Activated T-helper 1 cell treated with anti-CD3 and anti-CD28 coated beads, Interleukin-12 subunit alpha, Interleukin-12 subunit beta, Interleukin-2, Interleukin-4 antibody, amounts not matched to agents 30 ng/mL and 10 ng/mL and 1 ng/mL, durations not matched to agents 14 hours and 24 hours and 36 hours (primary cell): ENCODE results near the gene OSR1. TPM values are rescaled to one million over a fixed set of nuclear protein-coding genes. Genes with fewer than 3 reads are reported as not detected.

Experiments used
- DNase-seq: peaks from one replicate; pipeline ENCODE4 v3.0.0; 2021; ENCODE audit warnings: low spot score
- H3K27ac Mint-ChIP-seq: one replicate; pipeline ENCODE4 v1.8.0; 2021; ENCODE audit warnings: mild to moderate bottlenecking, mixed read lengths
- H3K27me3 Mint-ChIP-seq: one replicate; pipeline ENCODE4 v1.8.0; 2022; ENCODE audit warnings: mild to moderate bottlenecking, moderate library complexity, mixed read lengths; ENCODE audit not compliant: insufficient read depth
- H3K36me3 Mint-ChIP-seq: one replicate; pipeline ENCODE4 v1.8.0; 2021; ENCODE audit warnings: low read depth, mixed read lengths
- H3K4me1 Mint-ChIP-seq: one replicate; pipeline ENCODE4 v1.8.0; 2021; ENCODE audit warnings: low read depth, mixed read lengths
- H3K4me3 Mint-ChIP-seq: one replicate; pipeline ENCODE4 v1.8.0; 2021; ENCODE audit warnings: mild to moderate bottlenecking, moderate library complexity, mixed read lengths
- H3K9me3 Mint-ChIP-seq: one replicate; pipeline ENCODE4 v1.8.0; 2021; ENCODE audit warnings: mixed read lengths
- intact Hi-C: fragments of 100-400 bp; cut with micrococcal nuclease; formaldehyde crosslinking; loops from one replicate; pipeline ENCODE4 v1.15.1; 2024
- total RNA-seq: library from RNA; stranded (reverse); gene quantifications from 2 replicates; pipeline ENCODE4 v1.2.3, GENCODE V29; 2022

Gene OSR1
- total RNA-seq, 1 donor from 2014 or later, result not detected

GRCh38 chr2:19347619-19348562 lies 10.5 kb downstream of the OSR1 start:
- intact Hi-C loops, result loop anchor here (1.0 to 5.0 kb wide), 11 partner anchors 14 to 1596 kb away; partner anchors contain the start of genes GEN1, HS1BP3, LAPTM4A and PUM2
- DNase-seq, result peak; percentile 98
- H3K27ac Mint-ChIP-seq, result peak overlapping the region; percentile 96
- H3K4me3 Mint-ChIP-seq, result peak overlapping the region; percentile 95
- peaks cover 36% of the 10 kb centered on the region for H3K27me3 Mint-ChIP-seq
- H3K9me3 Mint-ChIP-seq, result no peaks in the 10 kb centered on the region
- peaks cover 7% of the 10 kb centered on the region for H3K36me3 Mint-ChIP-seq
- peaks cover 24% of the 10 kb centered on the region for H3K4me1 Mint-ChIP-seq

DNA sequence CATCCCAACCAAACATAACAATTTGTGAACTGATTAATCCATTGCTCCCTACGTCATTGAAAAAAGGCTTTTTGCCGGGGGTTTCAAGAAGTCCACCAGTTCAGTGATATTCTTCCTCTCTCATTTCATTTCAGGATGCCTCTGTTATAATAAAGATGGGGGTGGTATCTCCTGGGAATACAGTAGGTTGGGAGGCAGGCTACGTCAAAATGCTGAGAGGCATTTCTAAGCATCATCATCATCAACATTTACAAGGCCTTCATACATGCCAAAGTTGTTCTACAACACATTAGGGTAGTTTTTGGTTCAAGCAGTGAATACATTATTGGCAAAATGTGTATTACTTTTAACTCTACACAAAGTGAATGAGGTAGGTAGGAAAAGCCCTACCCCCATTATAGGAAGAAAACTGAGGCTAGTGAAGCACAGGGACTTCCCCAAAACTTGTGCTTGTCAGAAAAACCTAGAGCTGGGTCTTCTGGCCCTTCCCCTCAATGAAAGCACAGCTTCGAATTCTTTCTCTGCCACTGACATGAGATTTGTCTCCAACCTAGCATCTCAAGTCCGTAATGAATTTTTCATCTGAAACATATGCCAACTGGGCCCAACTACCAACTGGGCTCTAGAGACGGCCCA lies 11.3 kb downstream of the OSR1 start:
- intact Hi-C loops, result loop anchor here (5.0 kb wide), 4 partner anchors 645 to 1595 kb away; partner anchors contain the start of genes GEN1, PUM2, SMC6 and WDR35
- Mint-ChIP-seq H3K9me3 (no peaks in the 10 kb centered on the region), H3K4me1 (peaks cover 24% of the 10 kb centered on the region), H3K27me3 (peaks cover 32% of the 10 kb centered on the region), H3K4me3 (peak overlapping the region; percentile 95), H3K36me3 (peaks cover 5% of the 10 kb centered on the region), H3K27ac (peak overlapping the region; percentile 96)
- no peak for DNase-seq

DNA sequence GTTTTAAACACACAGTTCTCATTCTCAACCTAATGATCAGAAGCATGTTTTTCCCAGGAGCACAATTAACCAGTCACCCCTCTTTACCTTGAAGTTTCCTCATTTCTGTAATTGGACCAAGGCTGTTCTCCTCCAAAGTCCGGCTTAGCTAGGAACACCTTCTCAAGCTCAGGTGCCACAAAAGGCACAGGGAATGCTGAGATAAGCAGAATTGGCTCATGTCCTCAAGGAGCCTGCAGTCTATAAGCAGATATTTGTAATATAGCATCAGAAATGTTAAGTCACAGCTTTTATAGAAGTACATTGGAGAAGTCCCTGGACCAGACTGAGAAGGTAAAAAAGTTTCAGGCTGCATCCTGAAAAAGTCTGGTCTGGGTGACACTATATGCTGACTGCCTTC lies 20.7 kb downstream of the OSR1 start:
- no peaks in the 10 kb centered on the region for H3K4me1 Mint-ChIP-seq
- H3K4me3 Mint-ChIP-seq, result no peak overlapping the region
- intact Hi-C loops, result no loop called here
- H3K27me3 Mint-ChIP-seq, result no peaks in the 10 kb centered on the region
- DNase-seq, result no peak
- H3K9me3 Mint-ChIP-seq, result no peaks in the 10 kb centered on the region
- H3K27ac Mint-ChIP-seq, result no peak overlapping the region
- H3K36me3 Mint-ChIP-seq, result no peaks in the 10 kb centered on the region

DNA sequence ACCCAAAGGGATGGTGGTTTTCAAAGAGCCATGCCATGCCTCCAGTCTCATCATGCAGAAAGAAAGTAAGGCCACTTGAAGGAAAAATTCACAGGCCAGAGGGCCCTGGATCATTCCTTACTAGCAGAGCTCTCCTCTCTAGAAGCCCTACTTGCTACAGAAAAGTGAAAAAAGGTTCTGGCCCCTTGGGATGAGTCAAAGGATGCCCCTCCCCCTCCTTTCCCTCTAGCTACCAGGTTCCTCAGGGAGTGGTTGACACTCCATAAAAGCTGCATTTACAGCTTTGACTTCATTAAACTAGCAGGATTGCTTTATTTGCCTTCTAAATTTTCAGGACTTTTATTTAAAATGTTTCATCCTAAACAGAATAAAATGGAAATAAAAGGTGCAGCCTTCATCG lies 21.2 kb downstream of the OSR1 start:
- H3K4me3 Mint-ChIP-seq, result no peak overlapping the region
- H3K4me1 Mint-ChIP-seq, result no peaks in the 10 kb centered on the region
- H3K36me3 Mint-ChIP-seq, result no peaks in the 10 kb centered on the region
- no peaks in the 10 kb centered on the region for H3K9me3 Mint-ChIP-seq
- intact Hi-C loops, result no loop called here
- no peak overlapping the region for H3K27ac Mint-ChIP-seq
- H3K27me3 Mint-ChIP-seq, result no peaks in the 10 kb centered on the region
- no peak for DNase-seq

- no peaks in the 10 kb centered on the region for H3K4me1 Mint-ChIP-seq
- H3K9me3 Mint-ChIP-seq, result no peaks in the 10 kb centered on the region
- no peak overlapping the region for H3K4me3 Mint-ChIP-seq
- no peak for DNase-seq
- H3K36me3 Mint-ChIP-seq, result no peaks in the 10 kb centered on the region
- no peaks in the 10 kb centered on the region for H3K27me3 Mint-ChIP-seq
- intact Hi-C loops, result no loop called here
- no peak overlapping the region for H3K27ac Mint-ChIP-seq
Measured at GRCh38 chr2:19336781-19337180, 21.6 kb downstream of the OSR1 start.

GRCh38 chr2:19332503-19332902 lies 25.9 kb downstream of the OSR1 start:
- no peaks in the 10 kb centered on the region for H3K36me3 Mint-ChIP-seq
- no peak overlapping the region for H3K4me3 Mint-ChIP-seq
- no peaks in the 10 kb centered on the region for H3K9me3 Mint-ChIP-seq
- H3K4me1 Mint-ChIP-seq, result no peaks in the 10 kb centered on the region
- H3K27me3 Mint-ChIP-seq, result no peaks in the 10 kb centered on the region
- no peak for DNase-seq
- intact Hi-C loops, result no loop called here
- no peak overlapping the region for H3K27ac Mint-ChIP-seq

GRCh38 chr2:19331450-19331849 lies 27.0 kb downstream of the OSR1 start:
- Mint-ChIP-seq H3K27me3 (no peaks in the 10 kb centered on the region), H3K27ac (no peak overlapping the region), H3K4me3 (no peak overlapping the region), H3K36me3 (no peaks in the 10 kb centered on the region), H3K4me1 (no peaks in the 10 kb centered on the region), H3K9me3 (no peaks in the 10 kb centered on the region)
- no peak for DNase-seq
- intact Hi-C loops, result no loop called here

GRCh38 chr2:19330436-19330835 lies 28.0 kb downstream of the OSR1 start:
- Mint-ChIP-seq H3K27me3 (no peaks in the 10 kb centered on the region), H3K27ac (no peak overlapping the region), H3K4me3 (no peak overlapping the region), H3K36me3 (no peaks in the 10 kb centered on the region), H3K9me3 (no peaks in the 10 kb centered on the region), H3K4me1 (no peaks in the 10 kb centered on the region)
- intact Hi-C loops, result no loop called here
- no peak for DNase-seq

GRCh38 chr2:19329445-19329844 lies 29.0 kb downstream of the OSR1 start:
- Mint-ChIP-seq H3K4me3 (no peak overlapping the region), H3K4me1 (no peaks in the 10 kb centered on the region), H3K36me3 (no peaks in the 10 kb centered on the region), H3K9me3 (no peaks in the 10 kb centered on the region), H3K27ac (no peak overlapping the region), H3K27me3 (no peaks in the 10 kb centered on the region)
- DNase-seq, result no peak
- intact Hi-C loops, result no loop called here

DNA sequence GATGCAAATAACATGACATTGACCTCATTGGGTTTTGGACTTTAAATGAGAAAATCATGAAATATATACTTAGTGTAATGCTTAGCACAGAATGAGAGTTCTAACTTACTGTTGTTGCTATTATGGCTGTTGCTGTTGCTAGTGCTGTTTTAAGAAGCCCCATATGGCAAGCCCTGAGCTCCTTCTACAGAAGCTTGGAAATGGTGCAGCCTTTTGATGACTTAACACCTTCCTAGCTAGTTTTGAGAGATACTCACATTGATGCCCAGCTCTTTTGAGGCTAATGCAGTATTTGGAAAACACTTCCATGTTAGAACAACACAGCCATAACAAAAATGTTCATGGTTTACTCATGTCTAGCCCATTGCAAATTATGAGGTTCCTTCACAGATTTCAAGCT lies 30.9 kb downstream of the OSR1 start:
- H3K9me3 Mint-ChIP-seq, result no peaks in the 10 kb centered on the region
- no peak overlapping the region for H3K4me3 Mint-ChIP-seq
- H3K27ac Mint-ChIP-seq, result no peak overlapping the region
- DNase-seq, result no peak
- intact Hi-C loops, result no loop called here
- H3K4me1 Mint-ChIP-seq, result no peaks in the 10 kb centered on the region
- H3K27me3 Mint-ChIP-seq, result no peaks in the 10 kb centered on the region
- H3K36me3 Mint-ChIP-seq, result no peaks in the 10 kb centered on the region

DNA sequence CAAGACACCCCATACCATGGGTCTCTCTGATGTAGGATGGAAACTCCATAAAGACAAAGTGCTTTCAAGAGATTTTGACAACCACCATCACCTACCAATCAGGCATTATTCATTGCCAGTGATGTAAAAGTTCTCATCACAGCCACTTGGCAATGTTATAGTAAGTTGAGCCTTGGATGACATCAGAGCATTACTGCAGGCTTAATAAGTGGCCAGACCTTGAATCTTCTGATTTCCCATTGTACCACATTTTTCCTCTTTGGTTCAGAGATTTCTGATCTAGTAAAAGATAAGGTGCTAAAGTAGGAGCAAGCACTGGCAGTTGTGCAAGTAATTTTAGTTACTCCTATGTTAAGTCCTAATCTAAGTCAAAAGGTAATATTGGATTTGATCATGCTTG lies 36.5 kb downstream of the OSR1 start:
- Mint-ChIP-seq H3K27ac (no peak overlapping the region), H3K27me3 (no peaks in the 10 kb centered on the region), H3K4me1 (no peaks in the 10 kb centered on the region), H3K9me3 (no peaks in the 10 kb centered on the region), H3K36me3 (no peaks in the 10 kb centered on the region), H3K4me3 (no peak overlapping the region)
- intact Hi-C loops, result no loop called here
- DNase-seq, result no peak

DNA sequence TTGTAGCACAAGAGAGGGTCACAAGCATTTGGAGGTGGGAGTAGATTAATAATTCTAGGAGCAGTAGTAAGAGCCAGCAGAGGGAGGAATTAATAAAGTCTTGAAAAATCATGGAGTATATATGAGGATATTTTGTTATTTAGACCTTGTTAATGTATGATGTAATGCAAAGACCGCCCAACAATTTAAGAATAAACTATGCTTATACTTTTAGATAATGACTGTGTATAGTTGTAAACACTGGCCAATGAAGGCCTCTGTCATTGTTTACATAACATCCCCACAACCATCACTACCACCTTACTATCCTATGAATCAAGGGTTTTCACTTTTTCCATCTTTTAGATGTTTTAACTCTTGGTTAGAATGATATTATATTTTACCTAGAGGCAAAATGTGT lies 37.6 kb downstream of the OSR1 start:
- intact Hi-C loops, result no loop called here
- no peak overlapping the region for H3K27ac Mint-ChIP-seq
- no peaks in the 10 kb centered on the region for H3K4me1 Mint-ChIP-seq
- DNase-seq, result no peak
- H3K9me3 Mint-ChIP-seq, result no peaks in the 10 kb centered on the region
- H3K4me3 Mint-ChIP-seq, result no peak overlapping the region
- H3K36me3 Mint-ChIP-seq, result no peaks in the 10 kb centered on the region
- H3K27me3 Mint-ChIP-seq, result no peaks in the 10 kb centered on the region

GRCh38 chr2:19319698-19320097 lies 38.7 kb downstream of the OSR1 start:
- no peaks in the 10 kb centered on the region for H3K9me3 Mint-ChIP-seq
- DNase-seq, result no peak
- H3K27ac Mint-ChIP-seq, result no peak overlapping the region
- intact Hi-C loops, result no loop called here
- H3K4me3 Mint-ChIP-seq, result no peak overlapping the region
- no peaks in the 10 kb centered on the region for H3K27me3 Mint-ChIP-seq
- H3K36me3 Mint-ChIP-seq, result no peaks in the 10 kb centered on the region
- H3K4me1 Mint-ChIP-seq, result no peaks in the 10 kb centered on the region
